Activated naive CD8-positive, alpha-beta T cell (primary cell): ENCODE data around the gene TNKS1BP1.

Experiments
- H3K27ac Mint-ChIP-seq: one replicate; pipeline ENCODE4 v1.8.0; 2021; ENCODE audit warnings: mixed read lengths
- H3K27me3 Mint-ChIP-seq: one replicate; pipeline ENCODE4 v1.8.0; 2021; ENCODE audit warnings: mixed read lengths
- H3K36me3 Mint-ChIP-seq: one replicate; pipeline ENCODE4 v1.8.0; 2021; ENCODE audit warnings: mixed read lengths
- H3K4me1 Mint-ChIP-seq: one replicate; pipeline ENCODE4 v1.8.0; 2021; ENCODE audit warnings: low read depth, mixed read lengths
- H3K4me3 Mint-ChIP-seq: one replicate; pipeline ENCODE4 v1.8.0; 2021; ENCODE audit warnings: mild to moderate bottlenecking, mixed read lengths
- H3K9me3 Mint-ChIP-seq: one replicate; pipeline ENCODE4 v1.8.0; 2021; ENCODE audit warnings: low read depth, mixed read lengths

The TNKS1BP1 gene

GRCh38 chr11:57358991-57359390, 34.2 kb upstream of the TNKS1BP1 start:
- Mint-ChIP-seq H3K36me3 (no peaks in the 10 kb centered on the region), H3K27me3 (peaks cover 7% of the 10 kb centered on the region), H3K4me1 (no peaks in the 10 kb centered on the region), H3K4me3 (no peak overlapping the region), H3K9me3 (no peaks in the 10 kb centered on the region), H3K27ac (no peak overlapping the region)

DNA sequence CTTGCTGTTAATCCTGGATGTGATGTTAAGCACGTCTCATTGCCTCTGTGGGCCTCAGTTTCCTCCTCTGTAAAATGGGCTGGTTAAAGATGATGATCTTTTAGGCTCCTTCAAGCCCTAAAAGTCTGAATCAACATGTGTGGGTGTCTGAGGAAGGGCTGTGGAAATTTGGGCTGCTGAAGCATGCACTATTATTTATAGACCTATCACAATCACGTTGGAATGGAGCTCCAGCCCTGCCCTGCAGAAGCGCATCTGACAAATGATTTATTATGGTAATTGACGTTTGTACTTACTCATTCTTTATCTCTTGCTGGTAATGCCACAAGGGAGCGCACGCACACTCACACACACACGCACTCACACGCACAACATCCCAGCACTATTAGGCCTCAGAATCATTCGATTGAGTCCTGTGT, 33.8 kb upstream of the TNKS1BP1 start:
- no peaks in the 10 kb centered on the region for H3K4me1 Mint-ChIP-seq
- H3K9me3 Mint-ChIP-seq = no peaks in the 10 kb centered on the region
- no peaks in the 10 kb centered on the region for H3K36me3 Mint-ChIP-seq
- no peak overlapping the region for H3K4me3 Mint-ChIP-seq
- peaks cover 7% of the 10 kb centered on the region for H3K27me3 Mint-ChIP-seq
- no peak overlapping the region for H3K27ac Mint-ChIP-seq

DNA sequence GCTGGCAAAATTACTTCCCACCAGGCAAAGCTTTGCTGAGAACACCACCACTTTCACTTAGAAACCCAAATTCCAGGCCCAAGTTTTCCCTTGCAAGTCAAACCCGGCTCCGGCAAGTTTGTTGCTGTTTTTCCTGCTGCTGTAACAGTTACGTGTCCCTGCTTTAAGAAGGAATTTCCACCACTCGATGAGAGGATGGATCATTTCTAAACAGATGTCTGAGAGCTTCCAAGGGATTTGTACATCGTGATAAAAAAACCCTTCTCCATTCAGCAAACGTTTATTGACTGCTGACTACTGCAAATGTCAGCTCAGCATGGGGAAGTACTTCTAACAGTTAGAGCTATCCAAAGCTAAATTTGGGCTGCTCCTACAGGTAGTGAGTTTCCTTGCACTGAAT, 33.1 kb upstream of the TNKS1BP1 start:
- H3K27me3 Mint-ChIP-seq = peaks cover 7% of the 10 kb centered on the region
- H3K27ac Mint-ChIP-seq = no peak overlapping the region
- no peaks in the 10 kb centered on the region for H3K36me3 Mint-ChIP-seq

GRCh38 chr11:57357310-57357709, 32.6 kb upstream of the TNKS1BP1 start:
- H3K9me3 Mint-ChIP-seq = no peaks in the 10 kb centered on the region
- peaks cover 7% of the 10 kb centered on the region for H3K27me3 Mint-ChIP-seq
- H3K4me1 Mint-ChIP-seq = no peaks in the 10 kb centered on the region
- H3K4me3 Mint-ChIP-seq = no peak overlapping the region
- no peak overlapping the region for H3K27ac Mint-ChIP-seq
- H3K36me3 Mint-ChIP-seq = no peaks in the 10 kb centered on the region

More for the DNA sequence above, 33.1 kb upstream of the TNKS1BP1 start:
- no peaks in the 10 kb centered on the region for H3K9me3 Mint-ChIP-seq
- H3K4me1 Mint-ChIP-seq = no peaks in the 10 kb centered on the region
- H3K4me3 Mint-ChIP-seq = no peak overlapping the region

DNA sequence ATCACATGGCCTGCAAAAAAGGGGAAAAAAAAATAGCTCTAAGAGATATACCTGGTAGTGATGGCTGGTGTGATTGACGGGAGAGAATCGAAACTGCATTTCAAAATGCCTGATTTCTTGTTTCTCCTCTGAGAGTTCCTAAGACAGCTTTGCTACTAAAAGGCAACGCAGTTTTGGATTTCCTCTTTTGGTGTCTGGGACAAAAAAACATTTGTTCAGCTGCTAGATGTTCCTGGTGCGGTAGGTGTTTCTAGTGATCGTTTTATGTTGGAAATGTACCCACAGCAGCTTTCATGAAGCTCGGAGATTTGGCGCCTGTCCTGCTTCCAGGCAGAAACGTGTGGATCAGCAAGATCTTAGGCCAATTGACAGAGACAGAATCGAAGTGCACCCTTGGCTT, 31.5 kb upstream of the TNKS1BP1 start:
- Mint-ChIP-seq H3K9me3 (no peaks in the 10 kb centered on the region), H3K36me3 (peaks cover 2% of the 10 kb centered on the region), H3K4me3 (no peak overlapping the region), H3K27me3 (peaks cover 6% of the 10 kb centered on the region), H3K4me1 (no peaks in the 10 kb centered on the region), H3K27ac (no peak overlapping the region)

- Mint-ChIP-seq H3K4me3 (no peak overlapping the region), H3K36me3 (peaks cover 2% of the 10 kb centered on the region), H3K4me1 (peaks cover 2% of the 10 kb centered on the region), H3K9me3 (no peaks in the 10 kb centered on the region), H3K27ac (no peak overlapping the region), H3K27me3 (peaks cover 9% of the 10 kb centered on the region)
These were observed 29.9 kb upstream of the TNKS1BP1 start for GRCh38 chr11:57354699-57355098.

GRCh38 chr11:57353852-57354251, 29.1 kb upstream of the TNKS1BP1 start:
- peaks cover 2% of the 10 kb centered on the region for H3K4me1 Mint-ChIP-seq
- H3K27ac Mint-ChIP-seq = no peak overlapping the region
- peaks cover 9% of the 10 kb centered on the region for H3K27me3 Mint-ChIP-seq
- no peaks in the 10 kb centered on the region for H3K9me3 Mint-ChIP-seq
- no peak overlapping the region for H3K4me3 Mint-ChIP-seq
- peaks cover 2% of the 10 kb centered on the region for H3K36me3 Mint-ChIP-seq

- H3K4me3 Mint-ChIP-seq = no peak overlapping the region
- H3K9me3 Mint-ChIP-seq = no peaks in the 10 kb centered on the region
- H3K27me3 Mint-ChIP-seq = peaks cover 9% of the 10 kb centered on the region
- peaks cover 2% of the 10 kb centered on the region for H3K4me1 Mint-ChIP-seq
- H3K36me3 Mint-ChIP-seq = peaks cover 2% of the 10 kb centered on the region
- H3K27ac Mint-ChIP-seq = no peak overlapping the region
These were observed 28.7 kb upstream of the TNKS1BP1 start for GRCh38 chr11:57353446-57353845.

DNA sequence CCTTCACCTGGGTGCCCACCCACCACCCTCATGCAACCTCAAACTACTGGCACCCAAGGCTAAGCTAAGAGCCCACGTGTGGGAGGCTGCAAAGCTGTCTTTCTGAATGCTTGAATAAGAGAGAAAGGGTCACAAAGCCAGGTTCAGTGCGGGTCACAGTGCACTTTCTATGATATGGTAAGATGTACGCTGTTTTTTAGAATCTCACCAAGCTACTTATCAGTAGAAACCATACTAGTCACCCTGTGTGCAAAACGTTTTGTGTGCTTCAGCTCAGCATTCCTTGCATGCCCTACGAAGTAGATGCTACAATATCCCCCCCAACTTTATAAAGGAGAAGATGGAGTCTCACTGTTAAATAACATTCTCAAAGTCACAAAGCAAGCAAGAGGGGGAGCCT, 28.3 kb upstream of the TNKS1BP1 start:
- Mint-ChIP-seq H3K9me3 (no peaks in the 10 kb centered on the region), H3K4me1 (peaks cover 2% of the 10 kb centered on the region), H3K36me3 (peaks cover 2% of the 10 kb centered on the region), H3K27me3 (peaks cover 9% of the 10 kb centered on the region), H3K4me3 (no peak overlapping the region), H3K27ac (no peak overlapping the region)

DNA sequence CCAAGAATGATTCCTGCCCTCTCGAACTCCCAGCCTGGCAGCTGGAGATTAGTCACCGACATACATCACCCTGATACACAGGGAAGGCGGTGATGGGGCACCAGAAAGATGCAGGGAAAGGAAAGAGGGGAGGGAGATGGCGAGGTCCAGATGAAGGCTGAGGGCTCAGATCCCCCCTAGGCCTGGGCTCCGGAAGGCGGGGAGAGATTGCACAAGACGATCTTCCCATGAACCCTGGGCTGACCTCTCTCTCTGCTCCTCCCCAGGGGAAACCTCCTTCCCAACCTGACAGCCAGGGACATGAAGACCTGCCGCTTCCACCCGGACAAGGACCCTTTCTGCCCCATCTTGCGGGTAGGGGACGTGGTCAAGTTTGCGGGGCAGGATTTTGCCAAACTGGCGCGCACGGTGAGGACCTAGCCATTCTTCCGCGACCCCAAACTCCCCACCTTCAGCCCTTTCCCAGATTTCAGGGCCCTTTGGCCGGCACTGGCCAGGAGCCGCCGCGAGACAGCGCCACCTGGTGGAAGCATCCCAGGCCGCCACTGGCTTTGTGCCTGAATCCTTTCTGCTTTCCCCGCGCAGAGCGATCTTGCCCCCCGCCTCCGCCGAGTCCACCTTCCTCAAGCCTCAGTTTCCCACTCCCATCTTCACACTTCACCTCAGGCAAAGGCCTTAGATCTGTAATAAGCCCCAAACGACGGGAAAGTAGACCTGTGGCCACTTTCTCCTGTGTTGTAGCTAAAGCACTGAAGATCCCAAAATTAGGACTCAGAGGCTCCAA, 24.9 kb upstream of the TNKS1BP1 start:
- Mint-ChIP-seq H3K4me3 (no peak overlapping the region), H3K36me3 (peaks cover 2% of the 10 kb centered on the region), H3K4me1 (peaks cover 2% of the 10 kb centered on the region), H3K9me3 (no peaks in the 10 kb centered on the region), H3K27ac (no peak overlapping the region), H3K27me3 (peaks cover 8% of the 10 kb centered on the region)

DNA sequence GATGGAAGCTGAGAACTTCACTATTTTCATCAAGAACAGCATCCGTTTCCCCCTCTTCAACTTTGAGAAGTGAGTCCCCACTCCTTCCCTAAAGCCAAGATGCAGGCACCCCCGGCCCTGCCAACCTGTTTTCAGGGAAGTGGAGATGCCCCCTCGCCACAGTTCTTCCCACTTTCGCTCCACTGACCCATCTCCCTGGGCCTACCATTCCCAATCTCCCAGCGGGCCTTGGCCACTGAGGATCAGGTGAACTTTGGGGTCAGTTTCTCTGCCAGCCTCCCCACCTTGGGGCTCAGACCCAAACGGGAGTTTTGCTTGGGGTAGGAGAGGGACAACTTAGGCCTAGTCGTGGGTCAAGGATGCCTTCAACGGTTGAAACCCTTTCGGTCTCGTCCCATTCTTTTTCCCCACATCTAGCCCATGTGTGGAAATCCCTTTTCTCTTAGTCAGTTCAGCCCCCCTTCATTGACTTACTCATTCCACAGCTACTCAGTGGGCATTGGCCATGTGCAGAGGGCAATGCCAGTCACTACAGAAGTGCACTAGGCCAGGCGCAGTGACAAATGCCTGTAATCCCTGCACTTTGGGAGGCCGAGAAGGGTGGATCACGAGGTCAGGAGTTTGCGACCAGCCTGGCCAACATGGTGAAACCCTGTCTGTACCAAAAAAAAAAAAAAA, 24.0 kb upstream of the TNKS1BP1 start:
- Mint-ChIP-seq H3K27ac (no peak overlapping the region), H3K4me1 (peaks cover 2% of the 10 kb centered on the region), H3K9me3 (no peaks in the 10 kb centered on the region), H3K27me3 (peaks cover 5% of the 10 kb centered on the region), H3K36me3 (peaks cover 2% of the 10 kb centered on the region), H3K4me3 (no peak overlapping the region)

DNA sequence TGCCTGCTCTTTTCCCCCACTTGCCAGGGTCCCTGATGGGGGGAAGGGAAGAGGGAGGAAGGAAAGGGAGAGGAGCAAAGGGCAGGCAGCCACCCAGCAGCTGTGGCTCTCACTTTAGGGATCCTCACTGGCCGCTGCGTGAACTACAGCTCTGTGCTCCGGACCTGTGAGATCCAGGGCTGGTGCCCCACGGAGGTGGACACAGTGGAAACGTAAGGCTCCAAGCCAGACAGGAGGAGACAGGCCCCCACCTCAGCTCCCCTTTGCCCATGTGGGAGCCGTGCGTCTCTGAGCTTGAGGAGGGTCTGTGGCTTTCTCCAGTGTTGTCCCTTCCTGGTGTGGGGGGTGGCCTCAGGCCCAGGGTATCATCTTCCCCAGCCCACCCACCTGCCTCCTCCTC, 23.3 kb upstream of the TNKS1BP1 start:
- Mint-ChIP-seq H3K4me3 (no peak overlapping the region), H3K27me3 (peaks cover 5% of the 10 kb centered on the region), H3K27ac (no peak overlapping the region), H3K9me3 (no peaks in the 10 kb centered on the region), H3K4me1 (peaks cover 2% of the 10 kb centered on the region), H3K36me3 (peaks cover 2% of the 10 kb centered on the region)

DNA sequence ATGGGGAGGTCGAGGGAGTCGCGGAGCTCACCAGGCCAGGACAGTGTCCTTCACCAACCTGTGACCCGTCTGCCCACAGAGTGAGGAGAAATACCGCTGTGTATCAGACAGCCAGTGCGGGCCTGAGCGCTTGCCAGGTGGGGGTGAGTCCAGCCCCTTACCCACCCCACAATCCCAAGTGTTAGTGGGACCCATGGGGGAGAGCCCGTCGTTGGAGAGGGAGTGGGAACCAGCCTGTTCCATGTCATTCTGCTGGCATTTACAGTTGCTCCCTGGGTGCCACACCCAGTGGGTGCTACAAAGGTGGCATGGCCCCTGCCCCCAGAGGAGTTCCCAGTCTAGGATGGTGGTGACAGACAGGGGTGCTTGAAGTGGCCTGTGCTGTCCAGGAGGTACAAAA, 22.6 kb upstream of the TNKS1BP1 start:
- Mint-ChIP-seq H3K27me3 (peaks cover 5% of the 10 kb centered on the region), H3K4me1 (peaks cover 2% of the 10 kb centered on the region), H3K36me3 (peaks cover 2% of the 10 kb centered on the region), H3K27ac (no peak overlapping the region), H3K4me3 (no peak overlapping the region), H3K9me3 (no peaks in the 10 kb centered on the region)

GRCh38 chr11:57345555-57346211, 20.9 kb upstream of the TNKS1BP1 start:
- H3K4me3 Mint-ChIP-seq = no peak overlapping the region
- H3K4me1 Mint-ChIP-seq = peaks cover 2% of the 10 kb centered on the region
- peaks cover 3% of the 10 kb centered on the region for H3K27me3 Mint-ChIP-seq
- H3K27ac Mint-ChIP-seq = no peak overlapping the region
- H3K36me3 Mint-ChIP-seq = no peaks in the 10 kb centered on the region
- H3K9me3 Mint-ChIP-seq = no peaks in the 10 kb centered on the region

DNA sequence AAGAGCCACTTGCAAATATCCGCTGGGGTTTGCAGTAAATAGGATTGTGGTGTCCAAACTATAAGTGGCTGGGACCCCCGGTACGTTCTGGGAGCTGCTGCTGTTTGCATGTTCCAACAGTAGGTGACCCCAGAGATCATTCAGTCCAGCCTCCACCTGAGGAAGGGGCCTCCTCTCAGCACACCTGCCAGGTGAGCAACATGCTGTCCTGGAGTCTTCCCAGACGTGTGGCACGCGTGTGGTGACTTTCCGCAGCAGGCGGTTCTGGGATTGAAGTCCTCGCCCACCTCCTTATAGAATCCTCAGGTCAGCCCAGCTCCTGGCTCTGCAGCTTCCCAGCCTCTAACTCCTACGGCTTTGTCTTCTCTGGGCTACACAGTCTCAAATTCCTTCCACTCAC, 20.1 kb upstream of the TNKS1BP1 start:
- Mint-ChIP-seq H3K27ac (no peak overlapping the region), H3K9me3 (no peaks in the 10 kb centered on the region), H3K36me3 (no peaks in the 10 kb centered on the region), H3K4me1 (no peaks in the 10 kb centered on the region), H3K27me3 (peaks cover 2% of the 10 kb centered on the region), H3K4me3 (no peak overlapping the region)
